Measurements from ENCODE around the gene ATP1A4. TPM values are rescaled to one million over a fixed set of nuclear protein-coding genes. Genes with fewer than 3 reads are reported as not detected.

ATP1A4 gene
- polyA plus RNA-seq, 1 experiment: not detected

DNA sequence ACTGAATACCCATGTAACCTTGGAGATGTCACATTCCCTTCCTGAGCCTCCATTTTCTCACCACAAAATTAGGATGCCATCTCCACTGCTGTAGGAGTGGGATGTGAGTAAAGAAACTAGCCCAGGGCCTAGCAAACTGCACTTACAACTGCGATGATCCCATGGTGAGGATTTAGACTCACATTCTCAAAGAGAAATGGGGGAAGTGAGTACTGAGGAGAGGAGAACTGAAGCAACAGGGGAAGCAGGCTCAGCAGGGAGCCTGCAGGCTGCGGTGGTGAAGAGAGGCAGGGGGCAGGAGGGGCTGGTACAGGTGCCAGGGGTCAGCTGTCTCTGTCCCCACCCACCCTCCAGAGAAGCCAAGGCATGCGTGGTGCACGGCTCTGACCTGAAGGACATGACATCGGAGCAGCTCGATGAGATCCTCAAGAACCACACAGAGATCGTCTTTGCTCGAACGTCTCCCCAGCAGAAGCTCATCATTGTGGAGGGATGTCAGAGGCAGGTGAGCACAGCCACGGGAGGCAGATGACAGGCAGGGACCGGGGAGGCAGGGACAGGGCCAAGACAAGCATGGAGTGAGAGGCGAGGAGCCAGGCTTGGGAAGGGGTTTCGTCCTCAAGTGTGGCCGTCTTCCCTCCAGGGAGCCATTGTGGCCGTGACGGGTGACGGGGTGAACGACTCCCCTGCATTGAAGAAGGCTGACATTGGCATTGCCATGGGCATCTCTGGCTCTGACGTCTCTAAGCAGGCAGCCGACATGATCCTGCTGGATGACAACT, 16.4 kb upstream of the ATP1A4 start:
- DNase-seq (ENCODE audit: low read depth): no peak
- ChIA-PET CTCF (no interaction called here), POLR2A (no interaction called here)
- TF ChIP-seq, protein P1, sequence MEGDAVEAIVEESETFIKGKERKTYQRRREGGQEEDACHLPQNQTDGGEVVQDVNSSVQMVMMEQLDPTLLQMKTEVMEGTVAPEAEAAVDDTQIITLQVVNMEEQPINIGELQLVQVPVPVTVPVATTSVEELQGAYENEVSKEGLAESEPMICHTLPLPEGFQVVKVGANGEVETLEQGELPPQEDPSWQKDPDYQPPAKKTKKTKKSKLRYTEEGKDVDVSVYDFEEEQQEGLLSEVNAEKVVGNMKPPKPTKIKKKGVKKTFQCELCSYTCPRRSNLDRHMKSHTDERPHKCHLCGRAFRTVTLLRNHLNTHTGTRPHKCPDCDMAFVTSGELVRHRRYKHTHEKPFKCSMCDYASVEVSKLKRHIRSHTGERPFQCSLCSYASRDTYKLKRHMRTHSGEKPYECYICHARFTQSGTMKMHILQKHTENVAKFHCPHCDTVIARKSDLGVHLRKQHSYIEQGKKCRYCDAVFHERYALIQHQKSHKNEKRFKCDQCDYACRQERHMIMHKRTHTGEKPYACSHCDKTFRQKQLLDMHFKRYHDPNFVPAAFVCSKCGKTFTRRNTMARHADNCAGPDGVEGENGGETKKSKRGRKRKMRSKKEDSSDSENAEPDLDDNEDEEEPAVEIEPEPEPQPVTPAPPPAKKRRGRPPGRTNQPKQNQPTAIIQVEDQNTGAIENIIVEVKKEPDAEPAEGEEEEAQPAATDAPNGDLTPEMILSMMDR (IDR thresholded peaks at IDR 0.05; ENCODE audit: insufficient read depth, low read depth, low read length): no peak
- no peaks in the 10 kb centered on the region for H3K36me3 ChIP-seq (ENCODE audit: control insufficient read depth, insufficient read depth, low read length)
- no peak overlapping the region for H3K4me3 ChIP-seq (ENCODE audit: low read depth, low read length)
- peaks cover 3% of the 10 kb centered on the region for H3K27me3 ChIP-seq (ENCODE audit: control insufficient read depth, insufficient read depth, low read length)

DNA sequence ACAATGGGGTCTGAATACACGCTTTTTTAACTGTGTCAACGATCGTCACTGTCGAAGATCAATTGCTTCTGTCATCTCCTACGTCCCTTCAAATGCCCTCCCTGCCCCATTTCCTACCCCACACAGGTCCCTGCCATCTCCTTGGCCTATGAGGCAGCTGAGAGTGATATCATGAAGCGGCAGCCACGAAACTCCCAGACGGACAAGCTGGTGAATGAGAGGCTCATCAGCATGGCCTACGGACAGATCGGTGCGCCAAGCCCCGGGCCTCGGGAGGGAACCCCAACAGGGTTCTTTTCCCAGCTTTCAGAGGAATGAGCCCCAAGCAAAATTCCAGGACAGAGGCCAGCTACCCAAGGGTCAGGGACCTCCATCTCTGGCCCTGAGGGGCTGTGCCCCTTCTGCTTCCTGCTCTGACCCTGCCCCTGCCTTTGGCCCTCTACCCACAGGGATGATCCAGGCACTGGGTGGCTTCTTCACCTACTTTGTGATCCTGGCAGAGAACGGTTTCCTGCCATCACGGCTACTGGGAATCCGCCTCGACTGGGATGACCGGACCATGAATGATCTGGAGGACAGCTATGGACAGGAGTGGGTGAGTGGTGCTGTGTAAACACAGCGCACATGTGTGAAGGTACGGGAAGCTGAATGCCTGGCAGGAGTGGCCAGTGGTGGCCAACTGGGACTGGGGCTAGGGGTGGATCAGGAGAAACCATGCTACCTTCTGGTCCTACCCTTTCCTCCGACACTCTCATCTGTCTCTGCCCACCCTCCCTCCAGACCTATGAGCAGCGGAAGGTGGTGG, 15.1 kb upstream of the ATP1A4 start:
- POLR2A ChIA-PET: no interaction called here
- Histone ChIP-seq H3K4me3 (ENCODE audit: low read depth, low read length) (no peak overlapping the region), H3K27me3 (ENCODE audit: control insufficient read depth, insufficient read depth, low read length) (peaks cover 3% of the 10 kb centered on the region), H3K36me3 (ENCODE audit: control insufficient read depth, insufficient read depth, low read length) (no peaks in the 10 kb centered on the region)
- no peak for DNase-seq (ENCODE audit: low read depth)
- CTCF ChIA-PET: interaction anchor here (1.0 kb wide), 2 partner anchors 27 to 33 kb away, joined by 3 to 4 read pairs; no protein-coding TSS in a partner anchor
- TF ChIP-seq, protein P1 (IDR thresholded peaks at IDR 0.05; ENCODE audit: insufficient read depth, low read depth, low read length): no peak

DNA sequence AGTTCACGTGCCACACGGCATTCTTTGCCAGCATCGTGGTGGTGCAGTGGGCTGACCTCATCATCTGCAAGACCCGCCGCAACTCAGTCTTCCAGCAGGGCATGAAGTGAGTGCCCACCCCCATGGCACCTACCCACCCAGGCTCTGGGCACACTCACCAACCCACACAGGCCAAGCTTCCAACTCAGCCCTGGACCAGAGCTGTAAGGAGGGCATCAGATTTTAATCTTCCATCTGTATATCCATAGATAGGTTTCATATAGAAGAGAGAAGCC, 14.5 kb upstream of the ATP1A4 start:
- DNase-seq (ENCODE audit: low read depth): no peak
- no peaks in the 10 kb centered on the region for H3K36me3 ChIP-seq (ENCODE audit: control insufficient read depth, insufficient read depth, low read length)
- H3K4me3 ChIP-seq (ENCODE audit: low read depth, low read length): no peak overlapping the region
- ChIA-PET CTCF (interaction anchor here (1.0 kb wide), 2 partner anchors 26 to 33 kb away, joined by 3 to 4 read pairs; no protein-coding TSS in a partner anchor), POLR2A (no interaction called here)
- TF ChIP-seq, protein P1 (IDR thresholded peaks at IDR 0.05; ENCODE audit: insufficient read depth, low read depth, low read length): no peak
- peaks cover 4% of the 10 kb centered on the region for H3K27me3 ChIP-seq (ENCODE audit: control insufficient read depth, insufficient read depth, low read length)

DNA sequence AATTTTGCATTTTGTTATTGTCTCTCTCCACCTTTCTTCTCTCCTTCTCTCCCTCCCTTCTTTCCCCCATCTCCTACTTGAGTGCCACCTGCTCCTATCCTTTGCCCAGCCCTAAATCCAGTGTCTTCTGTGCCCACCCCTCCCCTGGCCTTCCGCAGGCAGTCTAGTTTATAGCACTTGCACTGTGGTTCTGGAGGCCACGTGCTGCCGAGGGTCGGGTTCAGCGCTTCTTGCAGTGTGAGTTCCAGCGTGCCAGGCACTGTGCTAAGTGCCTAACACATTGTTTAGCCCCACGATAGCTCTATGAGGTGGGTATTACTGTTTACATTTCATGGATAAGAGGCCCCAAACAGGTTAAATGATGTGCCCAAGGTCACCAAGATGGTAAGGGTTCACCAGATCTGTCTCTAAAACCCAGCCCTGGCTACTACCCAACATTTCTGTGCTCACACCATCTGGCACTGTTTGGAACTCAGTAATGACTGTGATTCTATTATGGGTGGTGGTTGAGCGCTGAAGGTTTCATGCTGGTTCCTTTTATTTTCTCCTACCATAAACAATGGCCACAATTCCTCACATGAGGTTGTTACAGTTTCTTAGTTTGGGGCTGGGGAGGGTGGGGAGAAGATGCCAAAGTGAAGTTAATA, 14.1 kb upstream of the ATP1A4 start:
- ChIA-PET POLR2A (no interaction called here), CTCF (interaction anchor here (0.6 kb wide), 1 partner anchor 58 kb away, joined by 3 read pairs; no protein-coding TSS in a partner anchor)
- H3K4me3 ChIP-seq (ENCODE audit: low read depth, low read length): no peak overlapping the region
- H3K27me3 ChIP-seq (ENCODE audit: control insufficient read depth, insufficient read depth, low read length): peaks cover 4% of the 10 kb centered on the region
- no peak for DNase-seq (ENCODE audit: low read depth)
- TF ChIP-seq, protein P1 (IDR thresholded peaks at IDR 0.05; ENCODE audit: insufficient read depth, low read depth, low read length): no peak
- no peaks in the 10 kb centered on the region for H3K36me3 ChIP-seq (ENCODE audit: control insufficient read depth, insufficient read depth, low read length)

DNA sequence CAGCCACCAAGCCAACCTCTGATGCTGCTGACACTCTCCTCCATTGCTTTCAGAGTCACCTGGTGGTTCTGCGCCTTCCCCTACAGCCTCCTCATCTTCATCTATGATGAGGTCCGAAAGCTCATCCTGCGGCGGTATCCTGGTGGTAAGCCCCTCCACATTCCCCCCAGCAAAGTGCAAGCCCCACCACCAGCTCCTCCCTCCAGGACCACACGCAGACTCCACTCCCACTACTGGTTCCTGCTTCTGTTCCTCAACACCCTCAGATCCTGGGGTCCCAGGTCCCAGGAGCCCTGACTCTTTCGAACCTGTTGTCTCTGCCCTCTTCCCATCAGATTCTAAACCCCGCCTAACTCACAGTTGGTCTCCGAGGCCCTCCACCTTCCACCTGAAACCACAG, 11.6 kb upstream of the ATP1A4 start:
- CTCF ChIA-PET: interaction anchor here (0.8 kb wide), 1 partner anchor 9 kb away, joined by 3 read pairs; no protein-coding TSS in a partner anchor
- TF ChIP-seq, protein P1 (IDR thresholded peaks at IDR 0.05; ENCODE audit: insufficient read depth, low read depth, low read length): no peak
- POLR2A ChIA-PET: no interaction called here
- no peak overlapping the region for H3K4me3 ChIP-seq (ENCODE audit: low read depth, low read length)
- H3K27me3 ChIP-seq (ENCODE audit: control insufficient read depth, insufficient read depth, low read length): peaks cover 3% of the 10 kb centered on the region
- DNase-seq (ENCODE audit: low read depth): no peak
- no peaks in the 10 kb centered on the region for H3K36me3 ChIP-seq (ENCODE audit: control insufficient read depth, insufficient read depth, low read length)

Measured in BJ (cell line).